SU-DHL-6 (cell line): ENCODE data around the gene OGFOD2.

Experiments used
- H2AFZ ChIP-seq: fragments of 200-600 bp; sonication (generic); 2 replicates; pipeline ENCODE4 v1.6.1; 2014; ENCODE audit warnings: low read depth, mild to moderate bottlenecking, moderate library complexity, mixed read lengths, antibody characterized with exemption, low read length; ENCODE audit not compliant: severe bottlenecking
- H3F3A ChIP-seq: fragments of 200-600 bp; shearing (Covaris generic); 2 replicates; pipeline ENCODE4 v1.6.0; 2016; ENCODE audit warnings: antibody characterized with exemption, mild to moderate bottlenecking; ENCODE audit not compliant: insufficient read depth
- H3K27ac ChIP-seq: fragments of 200-600 bp; sonication (generic); 2 replicates; pipeline ENCODE4 v1.5.1; 2016; ENCODE audit warnings: low read depth, mild to moderate bottlenecking, low read length, moderate library complexity, mixed read lengths
- H3K27me3 ChIP-seq: fragments of 200-600 bp; sonication (generic), shearing (Covaris generic); 2 replicates; pipeline ENCODE4 v1.6.0; 2014; ENCODE audit warnings: mild to moderate bottlenecking, low read length
- H3K36me3 ChIP-seq: fragments of 200-600 bp; sonication (generic); 2 replicates; pipeline ENCODE4 v1.6.1; 2014; ENCODE audit warnings: mild to moderate bottlenecking, low read length, mixed read lengths
- H3K4me2 ChIP-seq: fragments of 300-600, 200-600 bp; shearing (Covaris generic), sonication (generic); 2 replicates; pipeline ENCODE4 v1.6.0; 2014; ENCODE audit warnings: low read length, low read depth, mild to moderate bottlenecking; ENCODE audit not compliant: poor library complexity, severe bottlenecking
- H3K4me3 ChIP-seq: fragments of 200-600 bp; sonication (generic); 2 replicates; pipeline ENCODE4 v1.5.1; 2014; ENCODE audit warnings: antibody characterized with exemption, low read length, mild to moderate bottlenecking, mixed read lengths; ENCODE audit not compliant: insufficient read depth, poor library complexity, severe bottlenecking
- H3K79me2 ChIP-seq: fragments of 200-600 bp; sonication (generic); 2 replicates; pipeline ENCODE4 v1.6.1; 2014; ENCODE audit warnings: mild to moderate bottlenecking, low read length, moderate library complexity; ENCODE audit not compliant: insufficient read depth
- H3K9ac ChIP-seq: fragments of 200-600 bp; sonication (generic); 2 replicates; pipeline ENCODE4 v1.7.0; 2014; ENCODE audit warnings: mild to moderate bottlenecking, low read length
- H3K9me2 ChIP-seq: fragments of 200-600 bp; sonication (generic); replicated peaks from 2 replicates; pipeline ENCODE4 v1.6.1; 2014; ENCODE audit warnings: low read length; ENCODE audit not compliant: insufficient read depth
- H3K9me3 ChIP-seq: fragments of 200-600 bp; sonication (generic); 2 replicates; pipeline ENCODE4 v1.6.1; 2014; ENCODE audit warnings: low read length, mixed read lengths; ENCODE audit not compliant: insufficient read depth
- H4K20me1 ChIP-seq: fragments of 200-600 bp; sonication (generic); 2 replicates; pipeline ENCODE4 v1.6.1; 2014; ENCODE audit warnings: low read depth, mild to moderate bottlenecking, antibody characterized with exemption, low read length, moderate library complexity, mixed read lengths
- CTCF ChIP-seq: fragments of 200-600 bp; sonication (generic); IDR thresholded peaks from one replicate; pipeline ENCODE4 v1.5.1; 2017; ENCODE audit warnings: antibody characterized with exemption, mild to moderate bottlenecking, low read length, moderate library complexity; ENCODE audit not compliant: insufficient read depth, poor library complexity, severe bottlenecking
- EZH2phosphoT487 ChIP-seq: fragments of 200-600 bp; sonication (generic), shearing (Covaris generic); conservative IDR thresholded peaks from 2 replicates; pipeline ENCODE4 v1.6.1; 2018; ENCODE audit warnings: mild to moderate bottlenecking, antibody characterized with exemption, low read length, moderate library complexity, mixed read lengths

Gene OGFOD2

GRCh38 chr12:122999986-123000420, 25.0 kb downstream of the OGFOD2 start:
- H3K79me2 ChIP-seq = no peaks in the 10 kb centered on the region
- no peak overlapping the region for H3K9ac ChIP-seq
- no peak overlapping the region for H3K4me2 ChIP-seq

GRCh38 chr12:123000578-123000977, 25.5 kb downstream of the OGFOD2 start:
- Histone ChIP-seq H3K4me3 (no peak overlapping the region), H3K27ac (no peak overlapping the region), H3K9me2 (no peaks in the 10 kb centered on the region), H3K36me3 (no peaks in the 10 kb centered on the region), H3K9ac (no peak overlapping the region), H3K27me3 (no peaks in the 10 kb centered on the region), H4K20me1 (no peaks in the 10 kb centered on the region), H3F3A (no peaks in the 10 kb centered on the region), H3K79me2 (no peaks in the 10 kb centered on the region), H3K9me3 (no peaks in the 10 kb centered on the region), H2AFZ (no peak overlapping the region), H3K4me2 (no peak overlapping the region)
- TF ChIP-seq CTCF = no peak
- no peak for TF ChIP-seq EZH2phosphoT487

More at GRCh38 chr12:122999986-123000420, 25.0 kb downstream of the OGFOD2 start:
- TF ChIP-seq CTCF (no peak), EZH2phosphoT487 (no peak)
- no peak overlapping the region for H3K4me3 ChIP-seq
- no peaks in the 10 kb centered on the region for H3F3A ChIP-seq
- H4K20me1 ChIP-seq = no peaks in the 10 kb centered on the region
- no peaks in the 10 kb centered on the region for H3K36me3 ChIP-seq
- H2AFZ ChIP-seq = no peak overlapping the region
- H3K9me3 ChIP-seq = no peaks in the 10 kb centered on the region
- H3K9me2 ChIP-seq = no peaks in the 10 kb centered on the region
- no peak overlapping the region for H3K27ac ChIP-seq
- H3K27me3 ChIP-seq = no peaks in the 10 kb centered on the region

GRCh38 chr12:123001464-123001863, 26.4 kb downstream of the OGFOD2 start:
- TF ChIP-seq EZH2phosphoT487 (no peak), CTCF (no peak)

GRCh38 chr12:123003257-123003656, 28.2 kb downstream of the OGFOD2 start:
- Histone ChIP-seq H3K9me3 (no peaks in the 10 kb centered on the region), H3K27ac (no peak overlapping the region), H3K36me3 (no peaks in the 10 kb centered on the region), H2AFZ (no peak overlapping the region), H4K20me1 (no peaks in the 10 kb centered on the region), H3K79me2 (no peaks in the 10 kb centered on the region), H3K4me3 (no peak overlapping the region), H3K4me2 (no peak overlapping the region), H3K9ac (no peak overlapping the region), H3K9me2 (no peaks in the 10 kb centered on the region), H3F3A (no peaks in the 10 kb centered on the region), H3K27me3 (no peaks in the 10 kb centered on the region)
- TF ChIP-seq CTCF = no peak
- TF ChIP-seq EZH2phosphoT487 = no peak

More at GRCh38 chr12:123001464-123001863, 26.4 kb downstream of the OGFOD2 start:
- Histone ChIP-seq H3K27me3 (no peaks in the 10 kb centered on the region), H3K4me3 (no peak overlapping the region), H3K79me2 (no peaks in the 10 kb centered on the region), H2AFZ (no peak overlapping the region), H3K9ac (no peak overlapping the region), H3K9me2 (no peaks in the 10 kb centered on the region), H3K27ac (no peak overlapping the region), H4K20me1 (no peaks in the 10 kb centered on the region), H3K36me3 (no peaks in the 10 kb centered on the region), H3K4me2 (no peak overlapping the region), H3K9me3 (no peaks in the 10 kb centered on the region), H3F3A (no peaks in the 10 kb centered on the region)
